Epithelial cell of alveolus of lung (primary cell): ENCODE measurements around the gene NDUFA11. TPM values are rescaled to one million over a fixed set of nuclear protein-coding genes. Genes with fewer than 3 reads are reported as not detected.

Experiments used
- total RNA-seq: library from RNA; depleted of rRNA; stranded (reverse); fragments of >200 nt; gene quantifications from 2 replicates; pipeline ENCODE4 v1.2.1, GENCODE V29; 2015

The NDUFA11 gene
- 275 and 487 TPM in 2 replicates for total RNA-seq

DNA sequence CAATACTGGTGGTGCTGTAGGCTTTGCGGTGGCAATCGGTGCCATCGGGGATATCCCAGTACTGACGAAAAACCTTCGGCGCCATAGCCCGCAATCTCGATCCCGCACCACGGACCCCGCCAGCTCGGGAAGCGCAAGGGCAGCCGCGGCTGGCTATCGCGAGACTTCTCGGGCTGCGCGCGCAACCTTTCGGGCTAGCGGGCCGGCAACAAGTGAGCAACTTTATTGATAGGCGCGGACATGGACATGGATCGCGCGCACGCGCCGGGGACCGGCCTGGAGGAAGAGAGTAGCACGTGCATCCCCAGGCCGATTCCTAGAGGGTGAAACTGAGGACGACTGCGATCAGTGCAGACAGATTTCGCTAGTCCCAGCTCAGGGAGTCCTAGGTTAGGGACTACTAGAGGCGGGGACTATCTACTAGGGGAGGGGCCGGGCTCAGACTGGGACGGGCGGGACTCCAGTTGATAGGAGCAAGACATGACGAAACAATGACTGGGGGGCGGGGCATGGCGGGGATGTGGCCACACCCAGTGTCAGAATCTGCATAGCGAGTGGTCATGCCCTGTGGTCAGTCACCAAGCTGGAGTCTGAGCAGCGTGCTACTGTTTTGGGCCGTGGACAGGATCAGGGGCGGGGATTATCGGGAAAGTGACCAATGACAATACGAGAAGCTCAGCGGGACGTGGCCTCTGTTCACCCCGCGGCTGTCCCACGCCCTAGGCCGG lies at the start of gene NDUFA11:
NDUFA11 (minus strand) TSS at position 167 of the 728 bp plus-strand sequence; CDS start at position 85, 82 bp downstream.

GRCh38 chr19:5913739-5914357 lies 10.3 kb upstream of the NDUFA11 start, which contains the start of gene CAPS:
Gene CAPS, plus strand, starts transcription at chr19:5914254. Its CDS starts 153 bp downstream, at chr19:5914407.

DNA sequence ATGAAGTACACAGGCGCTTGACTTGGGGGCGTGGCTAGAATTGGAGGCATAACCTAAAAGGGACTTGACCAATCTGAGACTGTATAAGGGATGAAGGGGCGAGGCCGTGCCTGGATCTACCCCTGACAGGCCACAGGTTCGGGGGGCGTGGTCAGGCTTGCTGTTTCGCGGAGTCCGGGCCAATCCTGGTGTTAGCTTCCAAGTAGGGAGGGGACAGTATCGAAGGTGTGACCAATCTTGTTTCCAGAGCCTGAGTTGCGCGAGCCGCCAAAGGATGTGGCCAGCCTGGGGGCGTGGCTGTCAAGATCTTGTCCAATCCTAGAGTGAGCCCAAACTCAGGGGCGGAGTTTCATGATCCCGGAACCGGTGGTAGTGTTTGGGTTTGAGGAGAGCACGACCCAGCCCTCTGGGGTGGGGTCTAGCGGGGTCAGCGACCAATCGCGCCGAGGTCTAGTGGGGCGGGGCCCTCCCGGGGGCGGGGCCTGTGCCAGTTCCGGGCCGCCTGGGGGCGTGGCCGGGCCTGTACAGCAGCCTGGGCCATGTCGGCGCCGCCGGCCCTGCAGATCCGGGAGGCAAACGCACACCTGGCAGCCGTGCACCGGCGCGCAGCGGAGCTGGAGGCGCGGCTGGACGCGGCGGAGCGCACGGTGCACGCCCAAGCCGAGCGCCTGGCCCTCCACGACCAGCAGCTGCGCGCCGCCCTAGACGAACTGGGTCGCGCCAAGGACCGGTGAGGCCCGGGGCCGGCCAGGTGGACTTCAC lies 943 bp upstream of the NDUFA11 start, which contains the start of gene VMAC:
VMAC (plus strand) TSS at position 521 of the 762 bp plus-strand sequence; CDS start at position 540, 19 bp downstream.

GRCh38 chr19:5851302-5851701 lies 52.3 kb downstream of the NDUFA11 start, which contains the start of gene FUT3:
Gene FUT3, minus strand, starts transcription at chr19:5851449.

Other genes with a start within 250 kb of the NDUFA11 start
- 52.5 and 55.5 TPM in 2 replicates for gene MICOS13, start 223.3 kb downstream of the NDUFA11 start, total RNA-seq
- 13.3 and 51.3 TPM in 2 replicates for gene HSD11B1L, start 222.8 kb downstream of the NDUFA11 start, total RNA-seq
- gene RPL36, start 213.5 kb downstream of the NDUFA11 start, total RNA-seq, result 1,098 and 1,956 TPM in 2 replicates
- gene LONP1, start 183.6 kb downstream of the NDUFA11 start, total RNA-seq, result 89.7 and 138 TPM in 2 replicates
- not detected in 2 replicates for gene CATSPERD, start 183.2 kb downstream of the NDUFA11 start, total RNA-seq
- 0.13 and 1.4 TPM in 2 replicates for gene PRR22, start 119.0 kb downstream of the NDUFA11 start, total RNA-seq
- 21.7 and 26.7 TPM in 2 replicates for gene DUS3L, start 112.6 kb downstream of the NDUFA11 start, total RNA-seq
- gene NRTN, start 98.7 kb downstream of the NDUFA11 start, total RNA-seq, result 1.6 TPM in 1 of 2 replicates, not detected in the other
- not detected in 2 replicates for gene FUT6, start 64.1 kb downstream of the NDUFA11 start, total RNA-seq
- gene FUT3, start 52.3 kb downstream of the NDUFA11 start, total RNA-seq, result 1.0 TPM in 1 of 2 replicates, not detected in the other
- gene FUT5, start 33.2 kb downstream of the NDUFA11 start, total RNA-seq, result not detected in 2 replicates
- 2.3 and 10.9 TPM in 2 replicates for gene VMAC, start 1.1 kb upstream of the NDUFA11 start, total RNA-seq
- gene CAPS, start 10.5 kb upstream of the NDUFA11 start, total RNA-seq, result 1.8 and 4.2 TPM in 2 replicates
- 44.2 and 46.0 TPM in 2 replicates for gene RANBP3, start 74.3 kb upstream of the NDUFA11 start, total RNA-seq
- gene RFX2, start 206.7 kb upstream of the NDUFA11 start, total RNA-seq, result 2.5 and 3.5 TPM in 2 replicates
- not detected in 2 replicates for gene ACSBG2, start 231.9 kb upstream of the NDUFA11 start, total RNA-seq